Activated T-cell treated with anti-CD3 and anti-CD28 coated beads, Interleukin-2, amount 50 U/mL, for 72 hours (primary cell): Measurements from ENCODE around the gene PRF1. TPM values are rescaled to one million over a fixed set of nuclear protein-coding genes. Genes with fewer than 3 reads are reported as not detected.

ENCODE experiments used
- ATAC-seq, 2 donors: fragments of 150-1000 bp; cut with Tn5 transposase; replicated peaks in 1 of 2; 2 replicates each; pipeline ENCODE4 v1.10.0; 2021; ENCODE audit warnings: moderate library complexity in 2 of 2, mild to moderate bottlenecking in 1 of 2
- DNase-seq, 2 donors: peaks; one replicate each; pipeline ENCODE4 v3.0.0; 2021 to 2022; ENCODE audit warnings: mixed read lengths in 1 of 2
- H3K27ac Mint-ChIP-seq: one replicate; pipeline ENCODE4 v1.8.0; 2022; ENCODE audit warnings: mild to moderate bottlenecking, moderate library complexity, mixed read lengths
- H3K27me3 Mint-ChIP-seq: one replicate; pipeline ENCODE4 v1.8.0; 2022; ENCODE audit warnings: low read depth, mixed read lengths
- H3K36me3 Mint-ChIP-seq, 2 donors: one replicate each; pipeline ENCODE4 v1.8.0; 2022; ENCODE audit warnings: mixed read lengths in 2 of 2, mild to moderate bottlenecking in 1 of 2; ENCODE audit not compliant: insufficient read depth in 2 of 2
- H3K4me1 Mint-ChIP-seq: one replicate; pipeline ENCODE4 v1.8.0; 2022; ENCODE audit warnings: low read depth, mixed read lengths
- H3K4me3 Mint-ChIP-seq, 2 donors: one replicate each; pipeline ENCODE4 v1.8.0; 2022; ENCODE audit warnings: mild to moderate bottlenecking in 2 of 2, mixed read lengths in 2 of 2, moderate library complexity in 2 of 2
- H3K9me3 Mint-ChIP-seq, 2 donors: one replicate each; pipeline ENCODE4 v1.8.0; 2022; ENCODE audit warnings: mixed read lengths in 2 of 2
- total RNA-seq, 2 donors: library from RNA; stranded (reverse); gene quantifications; one replicate each; pipeline ENCODE4 v1.2.3, GENCODE V29; 2022

PRF1 gene
- total RNA-seq, 2 donors from 2014 or later: 44.5 to 102 TPM

DNA sequence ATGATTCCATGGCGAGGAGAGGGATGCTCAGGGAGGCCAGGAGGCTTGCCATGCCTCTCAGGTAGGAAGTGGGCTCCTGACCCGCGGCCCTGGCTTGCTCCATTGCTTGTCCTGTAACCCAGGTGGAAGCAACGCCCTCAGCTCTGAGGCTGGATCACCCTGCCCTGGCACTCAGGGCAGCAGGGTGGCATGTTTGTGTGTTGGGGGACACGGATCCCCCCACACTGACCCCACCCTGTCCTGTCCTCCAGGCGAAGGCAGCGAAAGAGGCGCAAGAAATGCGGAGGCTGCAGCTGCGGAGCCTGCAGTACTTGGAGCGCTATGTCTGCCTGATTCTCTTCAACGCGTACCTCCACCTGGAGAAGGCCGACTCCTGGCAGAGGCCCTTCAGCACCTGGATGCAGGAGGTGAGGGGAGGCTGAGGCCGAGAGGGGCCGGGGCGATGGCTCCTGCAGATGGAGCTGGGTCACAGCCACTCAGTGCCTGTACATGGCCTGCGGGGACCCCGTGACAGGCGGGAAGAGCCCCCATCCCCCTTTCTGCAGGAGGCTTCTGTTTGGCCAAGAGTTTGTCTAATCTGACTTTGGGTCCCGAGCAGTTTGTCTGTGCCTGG, 38.3 kb downstream of the PRF1 start:
- H3K4me3 Mint-ChIP-seq: no peak overlapping the region
- peaks cover 14% of the 10 kb centered on the region for H3K4me1 Mint-ChIP-seq
- DNase-seq: no peak

GRCh38 chr10:70563230-70563629, 39.3 kb downstream of the PRF1 start:
- Mint-ChIP-seq H3K9me3 (no peaks in the 10 kb centered on the region), H3K27ac (no peak overlapping the region), H3K4me3 (no peak overlapping the region), H3K36me3 (no peaks in the 10 kb centered on the region), H3K4me1 (peaks cover 24% of the 10 kb centered on the region), H3K27me3 (no peaks in the 10 kb centered on the region)
- DNase-seq (no peak), ATAC-seq (no peak)

More for the DNA sequence above, 38.3 kb downstream of the PRF1 start:
- no peak for ATAC-seq
- H3K9me3 Mint-ChIP-seq: no peaks in the 10 kb centered on the region
- no peak overlapping the region for H3K27ac Mint-ChIP-seq
- no peaks in the 10 kb centered on the region for H3K36me3 Mint-ChIP-seq
- H3K27me3 Mint-ChIP-seq: no peaks in the 10 kb centered on the region

- no peak for DNase-seq
- Mint-ChIP-seq H3K27ac (no peak overlapping the region), H3K4me3 (no peak overlapping the region), H3K9me3 (no peaks in the 10 kb centered on the region), H3K4me1 (peaks cover 25% of the 10 kb centered on the region), H3K27me3 (no peaks in the 10 kb centered on the region), H3K36me3 (no peaks in the 10 kb centered on the region)
- no peak for ATAC-seq
Measured at GRCh38 chr10:70562036-70562755, 40.3 kb downstream of the PRF1 start.

GRCh38 chr10:70561558-70561957, 41.0 kb downstream of the PRF1 start:
- no peak overlapping the region for H3K4me3 Mint-ChIP-seq

GRCh38 chr10:70561070-70561469, 41.5 kb downstream of the PRF1 start:
- Mint-ChIP-seq H3K27ac (no peak overlapping the region), H3K4me3 (no peak overlapping the region), H3K36me3 (no peaks in the 10 kb centered on the region), H3K9me3 (no peaks in the 10 kb centered on the region), H3K27me3 (no peaks in the 10 kb centered on the region), H3K4me1 (peaks cover 25% of the 10 kb centered on the region)
- DNase-seq (no peak), ATAC-seq (no peak)

More at GRCh38 chr10:70561558-70561957, 41.0 kb downstream of the PRF1 start:
- H3K27me3 Mint-ChIP-seq: no peaks in the 10 kb centered on the region
- no peaks in the 10 kb centered on the region for H3K9me3 Mint-ChIP-seq
- ATAC-seq (no peak), DNase-seq (no peak)
- peaks cover 25% of the 10 kb centered on the region for H3K4me1 Mint-ChIP-seq
- H3K36me3 Mint-ChIP-seq: no peaks in the 10 kb centered on the region
- H3K27ac Mint-ChIP-seq: no peak overlapping the region

DNA sequence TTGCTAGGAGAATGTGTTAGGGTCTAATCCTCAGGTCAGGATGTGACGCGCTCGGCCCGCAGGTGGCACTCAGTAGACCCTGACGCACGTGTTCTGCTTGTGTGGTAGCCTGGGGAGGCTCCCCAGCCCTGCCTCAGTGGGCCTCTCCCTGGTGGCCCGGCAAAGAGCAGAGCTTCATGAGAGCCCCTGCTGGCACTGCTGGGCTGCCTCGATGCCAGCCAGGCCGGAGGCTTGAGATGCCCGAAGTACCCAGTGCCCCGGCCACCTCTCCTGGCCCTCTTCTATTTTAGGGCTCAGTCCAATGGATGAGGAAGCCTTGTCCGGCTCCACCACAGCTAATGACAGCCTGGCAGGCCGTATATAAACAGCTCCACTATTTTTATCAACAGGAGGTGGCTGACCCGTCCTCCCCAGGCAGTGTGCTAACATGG, 42.0 kb downstream of the PRF1 start:
- ATAC-seq: no peak
- no peak overlapping the region for H3K27ac Mint-ChIP-seq
- peaks cover 25% of the 10 kb centered on the region for H3K4me1 Mint-ChIP-seq
- no peaks in the 10 kb centered on the region for H3K9me3 Mint-ChIP-seq
- no peak overlapping the region for H3K4me3 Mint-ChIP-seq
- DNase-seq: no peak
- no peaks in the 10 kb centered on the region for H3K27me3 Mint-ChIP-seq
- H3K36me3 Mint-ChIP-seq: no peaks in the 10 kb centered on the region

- peak overlapping the region; percentile 64 to 86 for H3K4me3 Mint-ChIP-seq
- DNase-seq (no peak), ATAC-seq (no peak)
- no peaks in the 10 kb centered on the region for H3K9me3 Mint-ChIP-seq
- H3K27me3 Mint-ChIP-seq: no peaks in the 10 kb centered on the region
- no peaks in the 10 kb centered on the region for H3K36me3 Mint-ChIP-seq
- H3K27ac Mint-ChIP-seq: no peak overlapping the region
- H3K4me1 Mint-ChIP-seq: peaks cover 25% of the 10 kb centered on the region
Measured at GRCh38 chr10:70559861-70560260, 42.7 kb downstream of the PRF1 start.

DNA sequence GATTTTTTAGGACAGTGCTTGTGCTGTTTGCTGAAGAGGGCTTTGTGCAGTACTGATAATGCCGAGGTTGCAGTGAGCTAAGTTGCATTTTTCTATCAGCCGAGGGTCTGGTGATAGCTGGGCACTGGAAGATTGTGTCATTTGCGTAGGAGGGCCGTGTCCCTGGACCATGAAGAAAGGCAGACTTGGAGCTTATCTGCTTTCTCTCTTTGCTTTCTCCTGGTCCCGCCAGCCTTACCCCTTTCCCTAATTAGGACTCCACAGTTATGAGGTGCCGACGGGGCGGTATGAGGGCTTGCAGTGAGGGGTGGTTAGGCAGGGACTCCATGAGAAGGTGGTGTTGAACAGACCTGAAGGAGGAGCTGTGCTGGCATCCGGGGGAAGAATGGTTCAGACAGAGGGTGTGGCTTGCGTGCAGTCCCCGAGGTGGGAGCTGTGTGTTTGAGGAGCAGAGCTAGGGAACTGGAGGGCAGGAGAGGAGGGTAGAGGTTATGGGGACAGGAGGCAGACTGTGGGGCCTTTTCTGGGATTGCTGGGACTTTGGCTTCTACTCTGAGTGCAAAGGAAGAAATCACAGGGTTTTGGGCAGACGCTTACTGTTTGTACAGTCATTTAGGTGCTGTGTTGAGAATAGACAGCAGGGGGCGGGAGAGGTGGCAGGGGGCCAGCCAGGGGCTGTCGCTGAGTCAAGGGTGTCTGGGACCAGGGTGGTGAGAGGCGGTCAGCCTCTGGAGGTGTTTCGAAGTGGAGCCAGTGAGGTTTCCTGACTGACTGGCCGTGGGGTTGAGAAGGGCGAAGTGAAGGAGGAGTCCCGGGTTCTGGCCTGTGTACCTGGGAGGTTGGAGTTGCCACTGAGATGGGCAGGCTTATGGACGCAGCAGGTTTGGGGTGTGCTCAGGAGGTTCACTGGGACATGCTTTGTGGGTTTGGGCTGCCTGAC, 43.4 kb downstream of the PRF1 start:
- Mint-ChIP-seq H3K4me1 (peaks cover 25% of the 10 kb centered on the region), H3K4me3 (peak overlapping the region; percentile 64 to 86), H3K27me3 (no peaks in the 10 kb centered on the region), H3K9me3 (no peaks in the 10 kb centered on the region), H3K36me3 (no peaks in the 10 kb centered on the region), H3K27ac (peak overlapping the region; percentile 0)
- DNase-seq (peak; percentile 83 to 87), ATAC-seq (peak; percentile 94 to 96)

DNA sequence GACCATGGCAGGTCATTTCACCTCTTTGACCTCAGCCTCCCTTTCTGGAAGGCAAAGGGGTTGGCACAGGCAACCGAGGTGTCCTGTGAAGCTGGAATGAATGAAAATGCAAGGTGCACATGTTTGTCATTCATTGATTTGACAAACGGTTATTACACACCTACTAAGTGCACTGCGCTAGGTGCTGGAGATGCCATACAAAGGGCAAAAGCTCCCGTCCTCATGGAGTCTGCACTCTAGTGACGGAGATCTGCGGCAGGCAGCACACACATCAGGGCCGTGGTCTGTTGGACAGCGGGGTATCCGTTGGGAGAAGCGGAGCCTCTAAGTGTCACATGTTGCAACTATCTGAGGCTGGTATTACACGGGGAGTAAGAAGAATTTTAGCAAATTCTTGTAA, 44.2 kb downstream of the PRF1 start:
- ATAC-seq (no peak), DNase-seq (no peak)
- H3K27ac Mint-ChIP-seq: no peak overlapping the region
- H3K27me3 Mint-ChIP-seq: no peaks in the 10 kb centered on the region
- H3K4me3 Mint-ChIP-seq: peak overlapping the region in 1 of 2 donors; percentile 64
- H3K36me3 Mint-ChIP-seq: no peaks in the 10 kb centered on the region
- peaks cover 22% of the 10 kb centered on the region for H3K4me1 Mint-ChIP-seq
- no peaks in the 10 kb centered on the region for H3K9me3 Mint-ChIP-seq

- Mint-ChIP-seq H3K27ac (no peak overlapping the region), H3K9me3 (no peaks in the 10 kb centered on the region), H3K4me3 (no peak overlapping the region), H3K36me3 (no peaks in the 10 kb centered on the region), H3K4me1 (peaks cover 19% of the 10 kb centered on the region), H3K27me3 (no peaks in the 10 kb centered on the region)
- DNase-seq (no peak), ATAC-seq (no peak)
Measured at GRCh38 chr10:70557876-70558275, 44.7 kb downstream of the PRF1 start.

GRCh38 chr10:70557086-70557845, 45.3 kb downstream of the PRF1 start:
- DNase-seq (no peak), ATAC-seq (no peak)
- Mint-ChIP-seq H3K27me3 (no peaks in the 10 kb centered on the region), H3K4me1 (peaks cover 19% of the 10 kb centered on the region), H3K36me3 (no peaks in the 10 kb centered on the region), H3K4me3 (no peak overlapping the region), H3K27ac (no peak overlapping the region), H3K9me3 (no peaks in the 10 kb centered on the region)

DNA sequence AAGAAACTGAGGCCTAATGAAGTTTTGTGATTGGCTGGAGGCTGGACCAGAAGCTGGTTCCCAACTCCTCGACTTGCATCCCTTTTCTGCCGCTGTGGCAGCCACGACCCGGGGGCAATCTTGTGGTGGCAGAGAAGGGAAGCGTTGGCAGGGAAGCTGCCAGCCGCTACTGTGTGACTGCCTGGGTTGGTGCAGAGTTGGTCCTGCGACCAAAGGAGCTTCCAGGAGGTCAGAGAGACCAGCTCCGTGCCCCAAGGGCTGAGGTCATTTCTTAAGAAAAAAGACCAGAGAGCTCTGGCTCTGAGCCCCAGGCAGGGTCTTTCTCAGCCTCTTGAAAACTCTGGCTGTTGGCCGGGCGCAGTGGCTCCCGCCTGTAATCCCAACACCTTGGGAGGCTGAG, 47.2 kb downstream of the PRF1 start:
- no peak for DNase-seq
- Mint-ChIP-seq H3K27me3 (no peaks in the 10 kb centered on the region), H3K36me3 (no peaks in the 10 kb centered on the region), H3K9me3 (no peaks in the 10 kb centered on the region), H3K4me3 (no peak overlapping the region), H3K27ac (no peak overlapping the region), H3K4me1 (peaks cover 19% of the 10 kb centered on the region)
- no peak for ATAC-seq
